ENCODE data around the gene MED4.

MED4 gene

DNA sequence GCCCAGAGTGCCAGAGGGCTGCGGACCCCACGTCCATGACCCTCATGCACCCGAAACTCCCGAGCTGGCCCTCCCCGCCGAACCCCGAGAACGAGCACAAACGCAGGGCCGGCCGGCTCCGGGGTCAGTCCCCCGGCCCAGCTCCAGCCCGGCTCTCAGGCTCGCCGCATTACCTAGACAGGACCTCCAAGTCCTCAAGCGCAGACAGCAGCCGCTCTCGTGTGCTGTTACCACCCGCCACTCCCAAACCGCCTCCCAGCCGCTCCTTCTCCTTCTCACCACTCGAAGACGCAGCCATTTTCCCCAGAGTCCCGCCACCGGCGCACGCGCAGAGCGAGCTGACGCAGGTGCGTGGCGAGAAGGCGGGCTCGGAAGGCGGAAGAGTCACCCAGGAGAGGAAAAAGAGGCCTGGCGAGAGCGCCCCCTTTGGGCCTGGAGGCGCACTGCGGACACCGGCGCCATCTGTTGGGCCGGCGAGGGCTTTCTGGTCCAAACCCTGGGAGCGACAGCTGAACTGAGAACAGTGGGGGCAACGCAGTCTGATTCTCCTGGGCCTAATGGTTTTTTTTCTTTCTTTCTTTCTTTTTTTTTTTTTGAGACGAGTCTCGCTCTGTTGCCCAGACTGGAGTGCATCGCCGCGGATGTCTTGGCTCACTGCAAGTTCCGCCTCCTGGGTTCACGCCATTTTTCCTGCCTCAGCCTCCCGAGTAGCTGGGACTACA is at the start of gene MED4:
MED4 (minus strand) TSS at position 324 of the 722 bp plus-strand sequence; CDS start at position 298, 26 bp downstream.
- no peaks in the 10 kb centered on the region for H3K27me3 ChIP-seq (ENCODE audit: control insufficient read depth, insufficient read depth, low read length)
- H3K4me1 ChIP-seq (ENCODE audit: control insufficient read depth, insufficient read depth, low read length), result peaks cover 4% of the 10 kb centered on the region
- H3K4me3 ChIP-seq (ENCODE audit: low read length), result peak within 1 kb of the TSS; percentile 98
- peak within 1 kb of the TSS; percentile 95 for H3K9ac ChIP-seq (ENCODE audit: low read length)
- H3K36me3 ChIP-seq (ENCODE audit: control insufficient read depth, insufficient read depth, low read length), result no peaks in the 10 kb centered on the region
- no peaks in the 10 kb centered on the region for H3K9me3 ChIP-seq (ENCODE audit: control insufficient read depth, low read length)

DNA sequence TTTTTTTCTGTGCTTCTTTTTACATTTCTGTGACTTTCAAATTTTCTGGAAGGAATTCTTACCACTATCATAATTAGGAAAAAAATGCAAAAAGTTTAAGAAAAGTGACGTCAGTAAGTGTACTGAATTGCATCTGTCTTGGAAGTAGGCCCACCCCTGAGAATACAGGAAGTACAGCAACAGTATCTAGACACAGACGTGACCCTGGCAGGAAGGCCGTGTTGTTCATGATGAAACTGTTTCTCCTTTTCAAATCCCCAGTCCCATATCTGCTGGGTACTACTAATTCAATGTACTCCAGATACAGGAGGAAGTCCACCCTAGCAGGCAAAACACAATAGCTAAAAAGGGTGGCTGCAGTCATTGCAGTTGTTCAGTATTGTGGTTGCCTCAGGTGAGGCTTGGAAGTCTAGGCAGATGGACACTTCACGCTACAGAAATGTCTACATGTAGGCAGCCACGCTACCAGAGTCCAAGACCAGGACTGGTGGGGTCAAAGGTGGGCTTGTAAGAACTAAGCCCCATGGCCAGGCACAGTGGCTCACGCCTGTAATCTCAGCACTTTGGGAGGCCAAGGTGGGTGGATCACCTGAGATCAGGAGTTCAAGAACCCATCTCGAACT is 49.6 kb upstream of the MED4 start:
- H3K4me3 ChIP-seq (ENCODE audit: low read length), result no peak overlapping the region
- no peaks in the 10 kb centered on the region for H3K36me3 ChIP-seq (ENCODE audit: control insufficient read depth, insufficient read depth, low read length)
- no peak overlapping the region for H3K9ac ChIP-seq (ENCODE audit: low read length)
- H3K27me3 ChIP-seq (ENCODE audit: control insufficient read depth, insufficient read depth, low read length), result no peaks in the 10 kb centered on the region
- no peaks in the 10 kb centered on the region for H3K9me3 ChIP-seq (ENCODE audit: control insufficient read depth, low read length)
- peaks cover 4% of the 10 kb centered on the region for H3K4me1 ChIP-seq (ENCODE audit: control insufficient read depth, insufficient read depth, low read length)

DNA sequence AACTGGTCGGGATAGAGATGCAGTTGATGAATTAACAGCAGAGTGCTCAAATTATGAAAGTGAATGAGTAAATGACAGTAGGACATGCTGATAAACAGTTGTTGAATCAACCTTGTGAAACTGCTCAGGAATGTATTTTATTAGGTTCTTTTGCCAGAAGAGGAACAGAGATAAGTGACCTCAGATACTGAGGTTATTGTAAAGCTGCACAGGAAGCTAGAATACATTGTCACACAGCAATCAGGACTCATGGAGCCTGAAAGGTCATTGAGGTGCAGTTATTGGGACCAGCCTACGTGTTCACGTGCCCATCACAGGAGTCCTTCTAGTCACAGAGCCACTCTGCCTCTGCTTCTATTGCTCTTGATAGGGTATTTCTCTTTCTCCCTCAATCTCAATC is 47.5 kb upstream of the MED4 start:
- H3K4me3 ChIP-seq (ENCODE audit: low read length), result no peak overlapping the region
- H3K9me3 ChIP-seq (ENCODE audit: control insufficient read depth, low read length), result no peaks in the 10 kb centered on the region
- H3K9ac ChIP-seq (ENCODE audit: low read length), result no peak overlapping the region
- H3K27me3 ChIP-seq (ENCODE audit: control insufficient read depth, insufficient read depth, low read length), result no peaks in the 10 kb centered on the region
- H3K4me1 ChIP-seq (ENCODE audit: control insufficient read depth, insufficient read depth, low read length), result peaks cover 4% of the 10 kb centered on the region
- no peaks in the 10 kb centered on the region for H3K36me3 ChIP-seq (ENCODE audit: control insufficient read depth, insufficient read depth, low read length)

DNA sequence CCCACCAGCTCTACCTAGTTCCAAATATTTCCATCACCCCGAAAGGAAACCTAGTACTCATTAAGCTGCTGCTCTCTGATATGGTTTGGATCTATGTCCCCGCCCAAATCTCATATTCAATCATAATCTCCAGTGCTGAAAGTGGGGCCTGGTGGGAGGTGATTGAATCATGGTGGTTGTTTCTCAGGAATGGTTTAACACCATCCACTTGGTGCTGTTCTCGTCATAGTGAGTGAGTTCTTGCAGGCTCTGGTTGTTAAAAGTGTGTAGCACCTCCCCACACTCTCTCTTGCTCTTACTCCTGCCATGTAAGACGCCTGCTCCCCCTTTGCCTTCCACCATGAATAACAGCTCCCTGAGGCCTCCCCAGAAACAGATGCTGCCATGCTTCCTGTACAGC is 43.4 kb upstream of the MED4 start:
- Histone ChIP-seq H3K9ac (ENCODE audit: low read length) (no peak overlapping the region), H3K4me3 (ENCODE audit: low read length) (no peak overlapping the region)

DNA sequence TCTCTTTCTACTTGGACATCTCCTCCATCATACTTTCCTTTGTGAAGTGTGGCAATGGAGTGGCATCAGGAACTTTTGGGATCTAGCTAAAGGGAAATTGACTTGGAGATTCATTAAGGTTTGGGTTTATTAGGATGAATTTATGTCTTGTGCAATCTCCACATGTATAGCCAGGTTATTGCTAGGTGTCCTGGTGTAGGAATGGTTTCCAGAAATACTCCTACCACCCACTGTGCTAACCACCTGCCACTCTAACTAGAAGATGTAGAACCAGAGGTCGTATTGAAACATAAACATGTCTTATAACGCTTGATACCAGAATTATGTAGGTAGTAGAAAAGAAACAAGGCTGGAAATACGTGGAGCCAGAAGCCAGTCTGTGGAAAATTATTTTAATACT is 38.1 kb upstream of the MED4 start:
- Histone ChIP-seq H3K4me3 (ENCODE audit: low read length) (no peak overlapping the region), H3K27me3 (ENCODE audit: control insufficient read depth, insufficient read depth, low read length) (no peaks in the 10 kb centered on the region), H3K9ac (ENCODE audit: low read length) (no peak overlapping the region)

More for the DNA sequence above, 43.4 kb upstream of the MED4 start:
- no peaks in the 10 kb centered on the region for H3K4me1 ChIP-seq (ENCODE audit: control insufficient read depth, insufficient read depth, low read length)
- H3K9me3 ChIP-seq (ENCODE audit: control insufficient read depth, low read length), result no peaks in the 10 kb centered on the region
- H3K36me3 ChIP-seq (ENCODE audit: control insufficient read depth, insufficient read depth, low read length), result no peaks in the 10 kb centered on the region
- no peaks in the 10 kb centered on the region for H3K27me3 ChIP-seq (ENCODE audit: control insufficient read depth, insufficient read depth, low read length)

DNA sequence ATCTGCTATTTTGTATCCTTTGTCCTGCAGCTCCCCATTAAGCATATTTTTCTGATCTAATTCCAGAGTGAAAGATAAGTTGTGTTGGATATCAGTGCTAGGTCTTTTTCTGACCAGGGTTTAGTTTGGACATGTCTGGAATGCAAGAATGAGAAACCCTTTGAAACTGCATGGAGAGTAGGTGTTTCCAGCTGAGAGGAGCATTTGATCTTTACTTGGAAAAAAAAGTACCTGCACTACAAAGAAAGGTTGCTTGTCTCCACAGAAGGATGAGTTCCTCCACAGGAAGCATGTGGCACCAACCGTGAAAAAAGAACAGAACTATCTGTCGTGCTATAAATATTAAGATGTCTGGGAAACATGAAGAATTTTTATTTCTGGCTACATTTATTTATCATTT is 36.6 kb upstream of the MED4 start:
- Histone ChIP-seq H3K9ac (ENCODE audit: low read length) (no peak overlapping the region), H3K9me3 (ENCODE audit: control insufficient read depth, low read length) (no peaks in the 10 kb centered on the region), H3K4me1 (ENCODE audit: control insufficient read depth, insufficient read depth, low read length) (peaks cover 8% of the 10 kb centered on the region), H3K36me3 (ENCODE audit: control insufficient read depth, insufficient read depth, low read length) (no peaks in the 10 kb centered on the region), H3K4me3 (ENCODE audit: low read length) (no peak overlapping the region), H3K27me3 (ENCODE audit: control insufficient read depth, insufficient read depth, low read length) (no peaks in the 10 kb centered on the region)

More for the DNA sequence above, 38.1 kb upstream of the MED4 start:
- Histone ChIP-seq H3K36me3 (ENCODE audit: control insufficient read depth, insufficient read depth, low read length) (no peaks in the 10 kb centered on the region), H3K4me1 (ENCODE audit: control insufficient read depth, insufficient read depth, low read length) (no peaks in the 10 kb centered on the region), H3K9me3 (ENCODE audit: control insufficient read depth, low read length) (no peaks in the 10 kb centered on the region)

- Histone ChIP-seq H3K9me3 (ENCODE audit: control insufficient read depth, low read length) (no peaks in the 10 kb centered on the region), H3K4me1 (ENCODE audit: control insufficient read depth, insufficient read depth, low read length) (peaks cover 20% of the 10 kb centered on the region), H3K36me3 (ENCODE audit: control insufficient read depth, insufficient read depth, low read length) (no peaks in the 10 kb centered on the region), H3K27me3 (ENCODE audit: control insufficient read depth, insufficient read depth, low read length) (no peaks in the 10 kb centered on the region), H3K9ac (ENCODE audit: low read length) (no peak overlapping the region), H3K4me3 (ENCODE audit: low read length) (no peak overlapping the region)
Measured at GRCh38 chr13:48126944-48127830, 32.3 kb upstream of the MED4 start.

DNA sequence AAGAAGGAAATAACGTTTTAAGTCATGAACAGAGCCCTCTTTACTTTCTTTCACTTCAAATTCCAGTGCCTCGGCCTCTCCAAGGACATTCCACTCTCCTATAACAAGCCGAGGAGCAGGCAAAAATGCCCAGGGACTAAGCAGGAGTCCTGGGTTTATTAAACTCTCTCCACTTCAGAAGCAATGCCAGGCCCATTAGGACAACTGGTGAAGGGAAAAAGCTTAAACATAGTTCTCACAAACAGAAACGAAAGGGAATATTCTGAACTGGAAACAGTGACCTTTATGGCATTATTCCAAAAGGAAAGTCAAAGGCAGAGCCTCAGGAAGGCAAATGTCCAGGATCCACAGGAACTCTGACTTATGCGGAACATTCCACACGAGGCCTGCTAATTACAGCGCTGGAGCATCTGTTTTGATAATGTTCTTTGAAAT is 30.9 kb upstream of the MED4 start:
- H3K9ac ChIP-seq (ENCODE audit: low read length), result no peak overlapping the region
- H3K4me1 ChIP-seq (ENCODE audit: control insufficient read depth, insufficient read depth, low read length), result peaks cover 20% of the 10 kb centered on the region
- H3K4me3 ChIP-seq (ENCODE audit: low read length), result no peak overlapping the region
- H3K27me3 ChIP-seq (ENCODE audit: control insufficient read depth, insufficient read depth, low read length), result no peaks in the 10 kb centered on the region
- H3K36me3 ChIP-seq (ENCODE audit: control insufficient read depth, insufficient read depth, low read length), result no peaks in the 10 kb centered on the region
- H3K9me3 ChIP-seq (ENCODE audit: control insufficient read depth, low read length), result no peaks in the 10 kb centered on the region

- Histone ChIP-seq H3K4me1 (ENCODE audit: control insufficient read depth, insufficient read depth, low read length) (peaks cover 20% of the 10 kb centered on the region), H3K9me3 (ENCODE audit: control insufficient read depth, low read length) (no peaks in the 10 kb centered on the region), H3K36me3 (ENCODE audit: control insufficient read depth, insufficient read depth, low read length) (no peaks in the 10 kb centered on the region), H3K27me3 (ENCODE audit: control insufficient read depth, insufficient read depth, low read length) (no peaks in the 10 kb centered on the region), H3K4me3 (ENCODE audit: low read length) (no peak overlapping the region), H3K9ac (ENCODE audit: low read length) (no peak overlapping the region)
Measured at GRCh38 chr13:48123812-48124211, 28.9 kb upstream of the MED4 start.

DNA sequence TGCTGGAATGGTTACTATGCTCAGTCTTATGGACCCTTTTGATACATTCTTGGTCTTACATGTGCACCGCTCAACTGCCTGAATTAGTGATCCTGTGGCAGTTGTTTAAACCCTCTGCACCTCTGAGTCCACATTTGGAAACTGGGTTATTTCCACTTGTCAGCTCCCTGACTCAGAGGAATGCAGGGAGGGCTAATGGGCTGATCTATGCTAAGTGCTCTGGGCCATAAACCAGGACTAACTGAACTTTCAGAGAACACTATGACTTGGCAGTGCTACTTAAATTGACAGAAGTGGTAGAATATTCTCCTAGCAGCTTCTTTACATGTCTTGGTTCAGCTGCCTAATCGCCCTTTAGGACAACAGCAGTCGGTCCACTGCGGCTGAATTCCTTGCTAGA is 26.8 kb upstream of the MED4 start:
- no peaks in the 10 kb centered on the region for H3K9me3 ChIP-seq (ENCODE audit: control insufficient read depth, low read length)
- H3K9ac ChIP-seq (ENCODE audit: low read length), result no peak overlapping the region
- no peaks in the 10 kb centered on the region for H3K36me3 ChIP-seq (ENCODE audit: control insufficient read depth, insufficient read depth, low read length)
- peaks cover 12% of the 10 kb centered on the region for H3K4me1 ChIP-seq (ENCODE audit: control insufficient read depth, insufficient read depth, low read length)
- no peak overlapping the region for H3K4me3 ChIP-seq (ENCODE audit: low read length)
- H3K27me3 ChIP-seq (ENCODE audit: control insufficient read depth, insufficient read depth, low read length), result no peaks in the 10 kb centered on the region

DNA sequence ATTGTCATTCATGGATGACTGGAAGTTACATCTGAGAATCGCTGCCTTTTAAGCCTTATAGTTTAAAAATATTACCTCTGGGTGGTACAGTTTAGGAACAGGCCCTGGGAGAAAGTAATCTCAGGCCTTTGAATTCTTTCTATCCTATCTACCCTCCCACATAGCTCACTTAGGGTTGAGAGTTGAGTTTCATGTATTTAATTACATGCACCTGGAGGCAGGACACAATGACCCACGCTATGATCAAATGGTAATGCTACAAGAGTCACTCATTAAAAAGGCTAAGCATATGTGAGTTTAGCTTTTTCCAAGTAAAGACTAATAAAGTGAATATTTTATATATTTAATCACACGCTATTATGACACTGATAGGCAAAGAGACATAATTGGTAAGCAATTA is 25.3 kb upstream of the MED4 start:
- no peak overlapping the region for H3K9ac ChIP-seq (ENCODE audit: low read length)
- H3K4me3 ChIP-seq (ENCODE audit: low read length), result no peak overlapping the region
- no peaks in the 10 kb centered on the region for H3K27me3 ChIP-seq (ENCODE audit: control insufficient read depth, insufficient read depth, low read length)
- no peaks in the 10 kb centered on the region for H3K9me3 ChIP-seq (ENCODE audit: control insufficient read depth, low read length)
- H3K36me3 ChIP-seq (ENCODE audit: control insufficient read depth, insufficient read depth, low read length), result no peaks in the 10 kb centered on the region
- peaks cover 12% of the 10 kb centered on the region for H3K4me1 ChIP-seq (ENCODE audit: control insufficient read depth, insufficient read depth, low read length)

- no peak overlapping the region for H3K9ac ChIP-seq (ENCODE audit: low read length)
- no peaks in the 10 kb centered on the region for H3K36me3 ChIP-seq (ENCODE audit: control insufficient read depth, insufficient read depth, low read length)
- no peaks in the 10 kb centered on the region for H3K27me3 ChIP-seq (ENCODE audit: control insufficient read depth, insufficient read depth, low read length)
- no peaks in the 10 kb centered on the region for H3K9me3 ChIP-seq (ENCODE audit: control insufficient read depth, low read length)
- H3K4me3 ChIP-seq (ENCODE audit: low read length), result no peak overlapping the region
- H3K4me1 ChIP-seq (ENCODE audit: control insufficient read depth, insufficient read depth, low read length), result no peaks in the 10 kb centered on the region
Measured at GRCh38 chr13:48118030-48118429, 23.1 kb upstream of the MED4 start.

Data from mucosa of stomach (tissue), 1 donor.